HEK293 (cell line): Measurements from ENCODE around the gene ACP7.

Source experiments
- GFI1B ChIP-seq: fragments of 450-650 bp; formaldehyde crosslinking; IDR thresholded peaks from 2 replicates; pipeline ENCODE4 v1.5.1; 2016; ENCODE audit warnings: missing biosample characterization, missing genetic modification characterization
- GLI4 ChIP-seq: fragments of 450-650 bp; formaldehyde crosslinking; IDR thresholded peaks from 2 replicates; pipeline ENCODE4 v1.5.1; 2016; ENCODE audit warnings: missing biosample characterization, missing genetic modification characterization
- GLIS2 ChIP-seq: fragments of 450-650 bp; formaldehyde crosslinking; IDR thresholded peaks from 2 replicates; pipeline ENCODE4 v1.5.1; 2016; ENCODE audit warnings: missing biosample characterization, missing genetic modification characterization
- HIC1 ChIP-seq: fragments of 450-650 bp; formaldehyde crosslinking; IDR thresholded peaks from 2 replicates; pipeline ENCODE4 v1.5.1; 2016; ENCODE audit warnings: missing biosample characterization, missing genetic modification characterization
- HOXD13 ChIP-seq: sonication (generic); formaldehyde crosslinking; IDR thresholded peaks from 2 replicates; pipeline ENCODE4 v1.8.0; 2022; ENCODE audit warnings: missing genetic modification reagents, borderline replicate concordance
- ZBTB20 ChIP-seq: fragments of 450-650 bp; formaldehyde crosslinking; IDR thresholded peaks from 2 replicates; pipeline ENCODE4 v1.5.1; 2016; ENCODE audit warnings: missing biosample characterization, missing genetic modification characterization
- ZBTB44 ChIP-seq: fragments of 450-650 bp; IDR thresholded peaks from 2 replicates; pipeline ENCODE4 v1.5.1; 2018; ENCODE audit warnings: missing biosample characterization, mild to moderate bottlenecking, missing genetic modification characterization
- ZEB2 ChIP-seq: fragments of 450-650 bp; formaldehyde crosslinking; IDR thresholded peaks from 2 replicates; pipeline ENCODE4 v1.5.1; 2016; ENCODE audit warnings: missing biosample characterization, missing genetic modification characterization
- ZFP69B ChIP-seq: fragments of 450-650 bp; formaldehyde crosslinking; IDR thresholded peaks from 2 replicates; pipeline ENCODE4 v1.5.1; 2016; ENCODE audit warnings: missing biosample characterization, missing genetic modification characterization
- ZNF138 ChIP-seq: fragments of 450-650 bp; formaldehyde crosslinking; IDR thresholded peaks from 2 replicates; pipeline ENCODE4 v1.5.1; 2016; ENCODE audit warnings: missing biosample characterization, missing genetic modification characterization, borderline replicate concordance
- ZNF239 ChIP-seq: fragments of 450-650 bp; formaldehyde crosslinking; IDR thresholded peaks from 2 replicates; pipeline ENCODE4 v1.5.1; 2016; ENCODE audit warnings: missing biosample characterization, missing genetic modification characterization
- ZNF266 ChIP-seq: fragments of 450-650 bp; formaldehyde crosslinking; IDR thresholded peaks from 2 replicates; pipeline ENCODE4 v1.5.1; 2016; ENCODE audit warnings: missing biosample characterization, missing genetic modification characterization, low read depth
- ZNF274 ChIP-seq, 2 experiments: fragments of 200-500 bp in 1 of 2; fragments of 450-650 bp in 1 of 2; sonication (Bioruptor generic) in 1 of 2; formaldehyde crosslinking in 1 of 2; IDR thresholded peaks; 2 replicates each; pipeline versions ENCODE4 v1.5.1 to v1.6.1; 2014 to 2016; ENCODE audit warnings: borderline replicate concordance in 1 of 2, inconsistent platforms in 1 of 2, low read length in 1 of 2, missing biosample characterization in 1 of 2, missing genetic modification characterization in 1 of 2
- ZNF292 ChIP-seq: fragments of 450-650 bp; formaldehyde crosslinking; IDR thresholded peaks from 2 replicates; pipeline ENCODE4 v1.5.1; 2016; ENCODE audit warnings: low read depth, missing biosample characterization, missing genetic modification characterization, borderline replicate concordance
- ZNF335 ChIP-seq: fragments of 450-650 bp; formaldehyde crosslinking; conservative IDR thresholded peaks from 2 replicates; pipeline ENCODE4 v1.5.1; 2016; ENCODE audit warnings: missing biosample characterization, missing genetic modification characterization
- ZNF341 ChIP-seq: fragments of 450-650 bp; formaldehyde crosslinking; IDR thresholded peaks from 2 replicates; pipeline ENCODE4; 2016; ENCODE audit warnings: low read depth, missing biosample characterization, missing genetic modification characterization
- ZNF354C ChIP-seq: fragments of 450-650 bp; formaldehyde crosslinking; IDR thresholded peaks from 2 replicates; pipeline ENCODE4 v1.5.1; 2016; ENCODE audit warnings: missing biosample characterization, missing genetic modification characterization, low read depth, borderline replicate concordance
- ZNF544 ChIP-seq: fragments of 450-650 bp; formaldehyde crosslinking; IDR thresholded peaks from 2 replicates; pipeline ENCODE4 v1.5.0; 2017; ENCODE audit warnings: missing biosample characterization, missing genetic modification characterization
- ZNF571 ChIP-seq: fragments of 450-650 bp; formaldehyde crosslinking; IDR thresholded peaks from 2 replicates; pipeline ENCODE4 v1.5.0; 2017; ENCODE audit warnings: missing biosample characterization, missing genetic modification characterization
- ZNF585B ChIP-seq: fragments of 450-650 bp; formaldehyde crosslinking; IDR thresholded peaks from 2 replicates; pipeline ENCODE4 v1.5.1; 2016; ENCODE audit warnings: missing biosample characterization, missing genetic modification characterization
- ZNF654 ChIP-seq: fragments of 450-650 bp; formaldehyde crosslinking; IDR thresholded peaks from 2 replicates; pipeline ENCODE4 v1.5.1; 2016; ENCODE audit warnings: low read depth, missing biosample characterization, missing genetic modification characterization
- ZNF707 ChIP-seq: fragments of 450-650 bp; formaldehyde crosslinking; IDR thresholded peaks from 2 replicates; pipeline ENCODE4 v1.5.1; 2016; ENCODE audit warnings: missing biosample characterization, missing genetic modification characterization
- ZNF76 ChIP-seq: fragments of 450-650 bp; formaldehyde crosslinking; IDR thresholded peaks from 2 replicates; pipeline ENCODE4; 2016; ENCODE audit warnings: low read depth, missing biosample characterization, missing genetic modification characterization, borderline replicate concordance
- ZNF791 ChIP-seq: fragments of 450-650 bp; formaldehyde crosslinking; IDR thresholded peaks from 2 replicates; pipeline ENCODE4 v1.5.1; 2016; ENCODE audit warnings: missing biosample characterization, missing genetic modification characterization
- ZXDB ChIP-seq: fragments of 450-650 bp; formaldehyde crosslinking; IDR thresholded peaks from 2 replicates; pipeline ENCODE4 v1.5.1; 2016; ENCODE audit warnings: missing biosample characterization, missing genetic modification characterization
- TF ChIP-seq, protein P1 (sequence below): fragments of 450-650 bp; formaldehyde crosslinking; IDR thresholded peaks from 2 replicates; pipeline ENCODE4 v1.5.1; 2016; ENCODE audit warnings: missing biosample characterization, missing genetic modification characterization
- TF ChIP-seq, protein P2 (sequence below): sonication (generic); formaldehyde crosslinking; IDR thresholded peaks from 2 replicates; pipeline ENCODE4 v1.8.1; 2022; ENCODE audit warnings: mild to moderate bottlenecking, moderate library complexity, missing genetic modification reagents
- TF ChIP-seq, protein P3 (sequence below): fragments of 450-650 bp; formaldehyde crosslinking; IDR thresholded peaks from 2 replicates; pipeline ENCODE4 v1.5.1; 2017; ENCODE audit warnings: missing biosample characterization, missing genetic modification characterization
- TF ChIP-seq, protein P4 (sequence below): fragments of 450-650 bp; formaldehyde crosslinking; IDR thresholded peaks from 2 replicates; pipeline ENCODE4 v1.5.1; 2016; ENCODE audit warnings: missing biosample characterization, missing genetic modification characterization, low read depth

ACP7 gene

GRCh38 chr19:39110263-39110967 lies 26.2 kb downstream of the ACP7 start (continued):
- TF ChIP-seq GFI1B (tag by site-specific recombination) (no peak), ZNF654 (tag by site-specific recombination) (peak; percentile 75), ZBTB20 (tag by site-specific recombination) (no peak), ZNF585B (tag by site-specific recombination) (no peak), ZNF76 (tag by site-specific recombination) (no peak), ZNF707 (tag by site-specific recombination) (no peak), GLIS2 (tag by site-specific recombination) (no peak), ZFP69B (tag by site-specific recombination) (peak; percentile 35; the same call in 1 of the 2 replicates), ZNF571 (tag by site-specific recombination) (no peak), HOXD13 (CRISPR knock-in tag) (no peak), ZNF341 (tag by site-specific recombination) (no peak), ZNF138 (tag by site-specific recombination) (no peak), HIC1 (peak; percentile 98), ZNF791 (tag by site-specific recombination) (no peak), ZEB2 (peak; percentile 90), ZNF274 (IDR thresholded peaks at IDR 0.05; ENCODE audit: low read length) (no peak), ZNF274 (tag by site-specific recombination; IDR thresholded peaks at IDR 0.05; ENCODE audit: borderline replicate concordance) (no peak), ZXDB (tag by site-specific recombination) (no peak), ZNF292 (tag by site-specific recombination) (no peak), ZNF354C (tag by site-specific recombination) (no peak), ZNF239 (tag by site-specific recombination) (no peak), ZBTB44 (tag by site-specific recombination) (no peak), ZNF544 (tag by site-specific recombination) (no peak), GLI4 (tag by site-specific recombination) (no peak), ZNF335 (tag by site-specific recombination) (no peak), ZNF266 (tag by site-specific recombination) (no peak)
- TF ChIP-seq, protein P1, sequence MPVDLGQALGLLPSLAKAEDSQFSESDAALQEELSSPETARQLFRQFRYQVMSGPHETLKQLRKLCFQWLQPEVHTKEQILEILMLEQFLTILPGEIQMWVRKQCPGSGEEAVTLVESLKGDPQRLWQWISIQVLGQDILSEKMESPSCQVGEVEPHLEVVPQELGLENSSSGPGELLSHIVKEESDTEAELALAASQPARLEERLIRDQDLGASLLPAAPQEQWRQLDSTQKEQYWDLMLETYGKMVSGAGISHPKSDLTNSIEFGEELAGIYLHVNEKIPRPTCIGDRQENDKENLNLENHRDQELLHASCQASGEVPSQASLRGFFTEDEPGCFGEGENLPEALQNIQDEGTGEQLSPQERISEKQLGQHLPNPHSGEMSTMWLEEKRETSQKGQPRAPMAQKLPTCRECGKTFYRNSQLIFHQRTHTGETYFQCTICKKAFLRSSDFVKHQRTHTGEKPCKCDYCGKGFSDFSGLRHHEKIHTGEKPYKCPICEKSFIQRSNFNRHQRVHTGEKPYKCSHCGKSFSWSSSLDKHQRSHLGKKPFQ (tag by site-specific recombination): no peak
- TF ChIP-seq, protein P2, sequence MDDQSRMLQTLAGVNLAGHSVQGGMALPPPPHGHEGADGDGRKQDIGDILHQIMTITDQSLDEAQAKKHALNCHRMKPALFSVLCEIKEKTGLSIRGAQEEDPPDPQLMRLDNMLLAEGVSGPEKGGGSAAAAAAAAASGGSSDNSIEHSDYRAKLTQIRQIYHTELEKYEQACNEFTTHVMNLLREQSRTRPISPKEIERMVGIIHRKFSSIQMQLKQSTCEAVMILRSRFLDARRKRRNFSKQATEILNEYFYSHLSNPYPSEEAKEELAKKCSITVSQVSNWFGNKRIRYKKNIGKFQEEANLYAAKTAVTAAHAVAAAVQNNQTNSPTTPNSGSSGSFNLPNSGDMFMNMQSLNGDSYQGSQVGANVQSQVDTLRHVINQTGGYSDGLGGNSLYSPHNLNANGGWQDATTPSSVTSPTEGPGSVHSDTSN (CRISPR knock-in tag): no peak
- TF ChIP-seq, protein P3, sequence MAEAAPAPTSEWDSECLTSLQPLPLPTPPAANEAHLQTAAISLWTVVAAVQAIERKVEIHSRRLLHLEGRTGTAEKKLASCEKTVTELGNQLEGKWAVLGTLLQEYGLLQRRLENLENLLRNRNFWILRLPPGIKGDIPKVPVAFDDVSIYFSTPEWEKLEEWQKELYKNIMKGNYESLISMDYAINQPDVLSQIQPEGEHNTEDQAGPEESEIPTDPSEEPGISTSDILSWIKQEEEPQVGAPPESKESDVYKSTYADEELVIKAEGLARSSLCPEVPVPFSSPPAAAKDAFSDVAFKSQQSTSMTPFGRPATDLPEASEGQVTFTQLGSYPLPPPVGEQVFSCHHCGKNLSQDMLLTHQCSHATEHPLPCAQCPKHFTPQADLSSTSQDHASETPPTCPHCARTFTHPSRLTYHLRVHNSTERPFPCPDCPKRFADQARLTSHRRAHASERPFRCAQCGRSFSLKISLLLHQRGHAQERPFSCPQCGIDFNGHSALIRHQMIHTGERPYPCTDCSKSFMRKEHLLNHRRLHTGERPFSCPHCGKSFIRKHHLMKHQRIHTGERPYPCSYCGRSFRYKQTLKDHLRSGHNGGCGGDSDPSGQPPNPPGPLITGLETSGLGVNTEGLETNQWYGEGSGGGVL (tag by site-specific recombination): no peak
- TF ChIP-seq, protein P4, sequence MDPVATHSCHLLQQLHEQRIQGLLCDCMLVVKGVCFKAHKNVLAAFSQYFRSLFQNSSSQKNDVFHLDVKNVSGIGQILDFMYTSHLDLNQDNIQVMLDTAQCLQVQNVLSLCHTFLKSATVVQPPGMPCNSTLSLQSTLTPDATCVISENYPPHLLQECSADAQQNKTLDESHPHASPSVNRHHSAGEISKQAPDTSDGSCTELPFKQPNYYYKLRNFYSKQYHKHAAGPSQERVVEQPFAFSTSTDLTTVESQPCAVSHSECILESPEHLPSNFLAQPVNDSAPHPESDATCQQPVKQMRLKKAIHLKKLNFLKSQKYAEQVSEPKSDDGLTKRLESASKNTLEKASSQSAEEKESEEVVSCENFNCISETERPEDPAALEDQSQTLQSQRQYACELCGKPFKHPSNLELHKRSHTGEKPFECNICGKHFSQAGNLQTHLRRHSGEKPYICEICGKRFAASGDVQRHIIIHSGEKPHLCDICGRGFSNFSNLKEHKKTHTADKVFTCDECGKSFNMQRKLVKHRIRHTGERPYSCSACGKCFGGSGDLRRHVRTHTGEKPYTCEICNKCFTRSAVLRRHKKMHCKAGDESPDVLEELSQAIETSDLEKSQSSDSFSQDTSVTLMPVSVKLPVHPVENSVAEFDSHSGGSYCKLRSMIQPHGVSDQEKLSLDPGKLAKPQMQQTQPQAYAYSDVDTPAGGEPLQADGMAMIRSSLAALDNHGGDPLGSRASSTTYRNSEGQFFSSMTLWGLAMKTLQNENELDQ: no peak
